Panc1 (cell line): Measurements from ENCODE around the gene SFMBT1. TPM values are rescaled to one million over a fixed set of nuclear protein-coding genes. Genes with fewer than 3 reads are reported as not detected.

ENCODE experiments used
- ATAC-seq: fragments of 200-7000 bp; cut with Tn5 transposase; 2 replicates; pipeline ENCODE4 v1.9.1; 2020; ENCODE audit warnings: mild to moderate bottlenecking, moderate library complexity
- BruUV-seq: library from RNA; stranded (reverse); fragments of 400-500 nt; replicated peaks from 2 replicates; lab custom pipeline; 2021; lab: Mats Ljungman, UMichigan
- CTCF ChIA-PET: fragments of 300-600 bp; sonication (Branson Sonifier 250); formaldehyde crosslinking; loops from one replicate; lab custom pipeline; 2022; ENCODE audit warnings: antibody characterized with exemption; lab: Charles Lee
- POLR2A ChIA-PET: fragments of 300-600 bp; sonication (Branson Sonifier 250); formaldehyde crosslinking; loops from one replicate; lab custom pipeline; 2022; ENCODE audit warnings: antibody characterized with exemption; lab: Charles Lee
- DNase-seq: peaks from one replicate; pipeline ENCODE4 v3.0.0-alpha.2; 2010; ENCODE audit warnings: low read depth, low spot score
- H3K27ac ChIP-seq: 2 replicates; pipeline ENCODE4 v1.5.1; 2011; ENCODE audit warnings: mild to moderate bottlenecking, low read length, inconsistent platforms
- H3K27me3 ChIP-seq: fragments of 200-500 bp; sonication (Bioruptor generic); 2 replicates; pipeline ENCODE4 v1.6.0; 2014; ENCODE audit warnings: low read length, inconsistent platforms; ENCODE audit not compliant: control insufficient read depth, insufficient read depth
- H3K36me3 ChIP-seq: fragments of 200-500 bp; sonication (Bioruptor generic); 2 replicates; pipeline ENCODE4 v1.5.1; 2014; ENCODE audit warnings: inconsistent platforms, mild to moderate bottlenecking, low read length, moderate library complexity; ENCODE audit not compliant: control insufficient read depth, insufficient read depth
- H3K4me1 ChIP-seq: 2 replicates; pipeline ENCODE4 v1.5.1; 2011; ENCODE audit warnings: inconsistent platforms, mild to moderate bottlenecking, low read length, moderate library complexity; ENCODE audit not compliant: control insufficient read depth, insufficient read depth
- H3K4me3 ChIP-seq, 2 experiments: 2 replicates each; pipeline ENCODE4 v1.5.1; 2011 to 2012; ENCODE audit warnings: low read depth in 2 of 2, low read length in 2 of 2, mild to moderate bottlenecking in 2 of 2, inconsistent platforms in 1 of 2, moderate library complexity in 1 of 2
- H3K9me3 ChIP-seq: fragments of 200-500 bp; sonication (Bioruptor generic); 2 replicates; pipeline ENCODE4 v1.5.1; 2014; ENCODE audit warnings: low read depth, mild to moderate bottlenecking, inconsistent platforms, low read length, moderate library complexity; ENCODE audit not compliant: control insufficient read depth, insufficient read depth
- CTCF ChIP-seq: fragments of 450-650 bp; IDR thresholded peaks from 2 replicates; pipeline ENCODE4 v1.5.1; 2017; ENCODE audit warnings: mild to moderate bottlenecking
- POLR2AphosphoS5 ChIP-seq: IDR thresholded peaks from 2 replicates; pipeline ENCODE4 v1.6.1; 2012; ENCODE audit warnings: mild to moderate bottlenecking, low read depth, low read length, moderate library complexity
- REST ChIP-seq, 2 experiments: IDR thresholded peaks; 2 replicates each; pipeline ENCODE4 v1.6.1; 2011 to 2012; ENCODE audit warnings: low read depth in 2 of 2, control low read depth in 1 of 2, low read length in 1 of 2, mild to moderate bottlenecking in 1 of 2, moderate library complexity in 1 of 2; ENCODE audit not compliant: insufficient read depth in 1 of 2
- SIN3A ChIP-seq: IDR thresholded peaks from 2 replicates; pipeline ENCODE4 v1.6.1; 2012; ENCODE audit warnings: low read depth, mild to moderate bottlenecking, low read length, moderate library complexity, borderline replicate concordance; ENCODE audit not compliant: insufficient read depth
- TCF7L2 ChIP-seq: IDR thresholded peaks from 2 replicates; pipeline ENCODE4 v1.6.1; 2011; ENCODE audit warnings: mild to moderate bottlenecking, low read depth, low read length, inconsistent platforms
- in situ Hi-C: cut with HindIII; loops from 2 replicates; pipeline ENCODE4 v1.10.0; 2016; ENCODE audit warnings: low sequenced_read_pairs, low pct_unique_long_range_greater_than_20kb
- intact Hi-C: fragments of 100-400 bp; cut with micrococcal nuclease; formaldehyde crosslinking; loops from one replicate; pipeline ENCODE4 v1.10.0; 2022; ENCODE audit not compliant: unreplicated experiment
- total RNA-seq: library from RNA; stranded (reverse); gene quantifications from one replicate; pipeline ENCODE4 v1.2.1, GENCODE V29; 2021; ENCODE audit not compliant: unreplicated experiment

The SFMBT1 gene
- total RNA-seq, 1 experiment from 2014 or later = 24.4 TPM

- DNase-seq (peak; percentile 41), ATAC-seq (no peak)
- TSS peak; percentile 66 for BruUV-seq
- intact Hi-C loops = no loop called here
- H3K36me3 ChIP-seq = no peaks in the 10 kb centered on the region
- TF ChIP-seq SIN3A (no peak), TCF7L2 (no peak), CTCF (no peak), POLR2AphosphoS5 (no peak), REST (IDR thresholded peaks at IDR 0.05; ENCODE audit: insufficient read depth in 1 of 2, low read depth in 2 of 2, low read length in 1 of 2) (no peak)
- peaks cover 31% of the 10 kb centered on the region for H3K4me1 ChIP-seq
- peak overlapping the region; percentile 91 for H3K27ac ChIP-seq
- no peaks in the 10 kb centered on the region for H3K9me3 ChIP-seq
- ChIA-PET CTCF (no interaction called here), POLR2A (no interaction called here)
- H3K27me3 ChIP-seq = no peaks in the 10 kb centered on the region
- H3K4me3 ChIP-seq = peak overlapping the region; percentile 67 to 76
- in situ Hi-C loops = no loop called here
These were observed 1.5 kb downstream of the SFMBT1 start for GRCh38 chr3:53044371-53044710.

GRCh38 chr3:53043738-53044137, 2.1 kb downstream of the SFMBT1 start:
- Histone ChIP-seq H3K27ac (peak overlapping the region; percentile 91), H3K9me3 (no peaks in the 10 kb centered on the region), H3K27me3 (no peaks in the 10 kb centered on the region), H3K4me3 (peak overlapping the region; percentile 67 to 76), H3K4me1 (peaks cover 31% of the 10 kb centered on the region), H3K36me3 (no peaks in the 10 kb centered on the region)
- CTCF ChIA-PET = no interaction called here
- ATAC-seq (no peak), DNase-seq (no peak)
- in situ Hi-C loops (no loop called here), intact Hi-C loops (no loop called here)
- no peak for TF ChIP-seq CTCF
- TF ChIP-seq REST (IDR thresholded peaks at IDR 0.05; ENCODE audit: insufficient read depth in 1 of 2, low read depth in 2 of 2, low read length in 1 of 2) = no peak
- TF ChIP-seq SIN3A = no peak
- no peak for TF ChIP-seq TCF7L2
- no peak for TF ChIP-seq POLR2AphosphoS5
- POLR2A ChIA-PET = no interaction called here
- no TSS peak for BruUV-seq
